Astrocyte of the cerebellum (primary cell): ENCODE measurements around the gene KMT2E.

ENCODE experiments used
- DNase-seq: peaks from one replicate; pipeline ENCODE4 v3.0.0-alpha.2; 2011; ENCODE audit warnings: low read depth
- H3K4me3 ChIP-seq: 2 replicates; pipeline ENCODE4 v1.5.1; 2011; ENCODE audit warnings: mild to moderate bottlenecking, low read depth, low read length, moderate library complexity
- in situ Hi-C: cut with HindIII; loops from 2 replicates; pipeline ENCODE4 v1.10.0; 2017; ENCODE audit warnings: low sequenced_read_pairs
- TF ChIP-seq, protein P1 (sequence below): IDR thresholded peaks from 2 replicates; pipeline ENCODE4 v1.5.1; 2012; ENCODE audit warnings: low read length, low read depth, moderate library complexity, mild to moderate bottlenecking; ENCODE audit errors: missing control alignments

Gene KMT2E

GRCh38 chr7:105019269-105019668 lies 5.3 kb downstream of the KMT2E start:
- no peak for DNase-seq
- in situ Hi-C loops: loop anchor here (5.0 kb wide), 1 partner anchor 42 kb away; no protein-coding TSS in a partner anchor
- TF ChIP-seq, protein P1, sequence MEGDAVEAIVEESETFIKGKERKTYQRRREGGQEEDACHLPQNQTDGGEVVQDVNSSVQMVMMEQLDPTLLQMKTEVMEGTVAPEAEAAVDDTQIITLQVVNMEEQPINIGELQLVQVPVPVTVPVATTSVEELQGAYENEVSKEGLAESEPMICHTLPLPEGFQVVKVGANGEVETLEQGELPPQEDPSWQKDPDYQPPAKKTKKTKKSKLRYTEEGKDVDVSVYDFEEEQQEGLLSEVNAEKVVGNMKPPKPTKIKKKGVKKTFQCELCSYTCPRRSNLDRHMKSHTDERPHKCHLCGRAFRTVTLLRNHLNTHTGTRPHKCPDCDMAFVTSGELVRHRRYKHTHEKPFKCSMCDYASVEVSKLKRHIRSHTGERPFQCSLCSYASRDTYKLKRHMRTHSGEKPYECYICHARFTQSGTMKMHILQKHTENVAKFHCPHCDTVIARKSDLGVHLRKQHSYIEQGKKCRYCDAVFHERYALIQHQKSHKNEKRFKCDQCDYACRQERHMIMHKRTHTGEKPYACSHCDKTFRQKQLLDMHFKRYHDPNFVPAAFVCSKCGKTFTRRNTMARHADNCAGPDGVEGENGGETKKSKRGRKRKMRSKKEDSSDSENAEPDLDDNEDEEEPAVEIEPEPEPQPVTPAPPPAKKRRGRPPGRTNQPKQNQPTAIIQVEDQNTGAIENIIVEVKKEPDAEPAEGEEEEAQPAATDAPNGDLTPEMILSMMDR: no peak
- no peak overlapping the region for H3K4me3 ChIP-seq

DNA sequence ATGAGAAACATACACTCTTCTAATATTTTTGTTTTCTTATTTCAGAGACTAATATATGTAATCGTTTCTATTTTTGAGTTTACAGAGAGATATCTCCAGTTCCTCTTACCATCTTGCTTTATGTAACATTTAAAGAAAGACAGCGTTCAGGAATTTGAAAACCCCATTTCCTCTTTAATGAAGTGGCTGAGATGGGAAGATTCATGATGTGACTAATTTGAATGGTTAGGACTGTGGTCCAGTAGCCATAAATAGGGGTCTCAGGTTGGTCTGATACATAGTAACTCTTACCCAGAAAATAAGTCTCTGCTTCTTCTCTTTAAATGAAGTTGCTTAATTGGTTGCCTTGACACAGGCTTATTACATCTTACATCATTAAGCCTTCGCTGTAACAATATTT lies 6.9 kb downstream of the KMT2E start:
- TF ChIP-seq, protein P1: no peak
- no peak overlapping the region for H3K4me3 ChIP-seq
- DNase-seq: no peak
- in situ Hi-C loops: no loop called here

- no peak for DNase-seq
- TF ChIP-seq, protein P1: no peak
- in situ Hi-C loops: no loop called here
- H3K4me3 ChIP-seq: no peak overlapping the region
Measured at GRCh38 chr7:105021352-105021751, 7.3 kb downstream of the KMT2E start.

DNA sequence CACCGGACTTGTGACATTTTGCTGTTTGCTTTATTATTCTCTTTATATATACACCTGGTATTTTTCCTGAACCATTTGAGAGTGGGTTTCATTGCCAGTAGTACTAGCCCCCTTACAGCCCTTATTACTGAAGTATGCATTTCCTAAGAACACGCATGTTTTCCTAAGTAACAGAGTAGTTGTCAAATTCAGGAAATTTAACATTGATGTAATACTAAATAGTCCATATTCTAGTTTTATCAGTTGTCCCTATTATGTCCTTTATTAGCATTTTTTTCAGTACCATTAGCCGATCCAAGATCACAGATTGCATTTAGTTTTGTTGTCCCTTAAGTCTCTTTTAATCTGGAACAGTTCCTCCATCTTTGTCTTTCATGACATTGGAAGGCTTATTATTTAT lies 8.0 kb downstream of the KMT2E start:
- TF ChIP-seq, protein P1: no peak
- in situ Hi-C loops: no loop called here
- DNase-seq: no peak
- H3K4me3 ChIP-seq: no peak overlapping the region

DNA sequence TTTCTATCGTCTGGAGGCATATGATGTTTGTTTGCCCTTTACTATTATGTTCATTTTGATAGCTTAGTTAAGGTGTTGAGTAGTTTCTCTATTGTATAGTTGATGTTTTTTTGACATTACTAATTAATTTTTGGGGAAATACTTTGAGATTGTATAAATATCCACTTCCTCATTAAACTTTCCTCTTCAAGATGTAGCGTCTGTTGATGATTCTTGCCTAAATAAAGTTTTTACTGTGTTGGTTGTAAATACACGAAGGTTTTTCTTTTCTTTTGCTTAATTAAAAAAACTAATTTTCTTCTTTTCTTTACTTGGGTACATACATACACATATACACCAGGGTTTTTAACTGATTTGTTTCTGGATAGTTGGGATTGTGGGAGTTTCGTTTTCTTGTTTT lies 8.5 kb downstream of the KMT2E start:
- no peak for DNase-seq
- in situ Hi-C loops: no loop called here
- no peak overlapping the region for H3K4me3 ChIP-seq
- TF ChIP-seq, protein P1: no peak

- DNase-seq: no peak
- TF ChIP-seq, protein P1: no peak
- in situ Hi-C loops: no loop called here
- H3K4me3 ChIP-seq: no peak overlapping the region
Measured at GRCh38 chr7:105024734-105025133, 10.7 kb downstream of the KMT2E start.

DNA sequence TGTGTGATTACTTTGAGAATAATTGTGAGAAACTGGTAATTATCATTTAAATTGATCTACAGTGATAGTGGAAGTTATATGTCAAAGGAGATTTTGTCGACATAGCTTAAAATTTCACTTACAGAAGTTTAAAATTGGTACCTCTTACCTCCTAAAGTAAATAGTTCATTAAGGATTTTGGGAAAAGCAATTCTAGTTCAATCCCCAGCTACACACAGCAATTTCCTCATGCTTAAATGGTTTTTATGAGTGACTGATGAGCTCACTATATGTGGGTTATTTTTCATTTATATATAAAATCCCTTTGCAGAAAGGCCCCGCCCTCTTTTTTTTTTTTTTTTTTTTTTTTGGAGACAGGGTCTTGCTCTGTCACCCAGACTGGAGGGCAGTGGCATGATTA lies 12.7 kb downstream of the KMT2E start:
- no peak for DNase-seq
- H3K4me3 ChIP-seq: no peak overlapping the region
- in situ Hi-C loops: no loop called here
- TF ChIP-seq, protein P1: no peak
